ENCODE data around the gene SPATA2.
A peak's percentile ranks its signal among the peaks of the same experiment; 100 is the strongest.

The SPATA2 gene

GRCh38 chr20:49941456-49941855 lies 26.1 kb upstream of the SPATA2 start:
- H3K9ac ChIP-seq (ENCODE audit: low read length) = no peak overlapping the region
- H3K4me1 ChIP-seq (ENCODE audit: low read length) = peaks cover 10% of the 10 kb centered on the region
- H4K20me1 ChIP-seq (ENCODE audit: insufficient read depth, low read length) = no peaks in the 10 kb centered on the region; the same call in 1 of the 2 replicates
- no peaks in the 10 kb centered on the region for H3K9me2 ChIP-seq (replicated peaks; ENCODE audit: insufficient read depth, low read length)
- DNase-seq = no peak
- H3K4me3 ChIP-seq (ENCODE audit: low read length) = no peak overlapping the region
- TF ChIP-seq EZH2 (optimal IDR thresholded peaks at IDR 0.05; ENCODE audit: low read depth, low read length) (no peak), EZH2phosphoT487 (IDR thresholded peaks at IDR 0.05; ENCODE audit: low read length) (no peak)
- TF ChIP-seq, protein P1, sequence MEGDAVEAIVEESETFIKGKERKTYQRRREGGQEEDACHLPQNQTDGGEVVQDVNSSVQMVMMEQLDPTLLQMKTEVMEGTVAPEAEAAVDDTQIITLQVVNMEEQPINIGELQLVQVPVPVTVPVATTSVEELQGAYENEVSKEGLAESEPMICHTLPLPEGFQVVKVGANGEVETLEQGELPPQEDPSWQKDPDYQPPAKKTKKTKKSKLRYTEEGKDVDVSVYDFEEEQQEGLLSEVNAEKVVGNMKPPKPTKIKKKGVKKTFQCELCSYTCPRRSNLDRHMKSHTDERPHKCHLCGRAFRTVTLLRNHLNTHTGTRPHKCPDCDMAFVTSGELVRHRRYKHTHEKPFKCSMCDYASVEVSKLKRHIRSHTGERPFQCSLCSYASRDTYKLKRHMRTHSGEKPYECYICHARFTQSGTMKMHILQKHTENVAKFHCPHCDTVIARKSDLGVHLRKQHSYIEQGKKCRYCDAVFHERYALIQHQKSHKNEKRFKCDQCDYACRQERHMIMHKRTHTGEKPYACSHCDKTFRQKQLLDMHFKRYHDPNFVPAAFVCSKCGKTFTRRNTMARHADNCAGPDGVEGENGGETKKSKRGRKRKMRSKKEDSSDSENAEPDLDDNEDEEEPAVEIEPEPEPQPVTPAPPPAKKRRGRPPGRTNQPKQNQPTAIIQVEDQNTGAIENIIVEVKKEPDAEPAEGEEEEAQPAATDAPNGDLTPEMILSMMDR (IDR thresholded peaks at IDR 0.05; ENCODE audit: low read length) = no peak
- H3K27me3 ChIP-seq (replicated peaks; ENCODE audit: insufficient read depth, low read length) = no peaks in the 10 kb centered on the region
- H3K9me3 ChIP-seq (replicated peaks; ENCODE audit: insufficient read depth, low read length) = no peaks in the 10 kb centered on the region
- H3F3A ChIP-seq (ENCODE audit: insufficient read depth, low read length) = no peaks in the 10 kb centered on the region
- H2AFZ ChIP-seq (ENCODE audit: low read length) = no peak overlapping the region
- H3K4me2 ChIP-seq (ENCODE audit: low read depth, low read length) = no peak overlapping the region
- H3K79me2 ChIP-seq (ENCODE audit: low read length) = peaks cover 89% of the 10 kb centered on the region
- H3K36me3 ChIP-seq (replicated peaks; ENCODE audit: insufficient read depth, low read length) = peaks cover 7% of the 10 kb centered on the region
- H3K27ac ChIP-seq (ENCODE audit: low read length) = no peak overlapping the region

GRCh38 chr20:49938173-49939163 lies 23.1 kb upstream of the SPATA2 start:
- H3K79me2 ChIP-seq (ENCODE audit: low read length) = peaks cover 71% of the 10 kb centered on the region
- no peak overlapping the region for H2AFZ ChIP-seq (ENCODE audit: low read length)
- no peak overlapping the region for H3K4me3 ChIP-seq (ENCODE audit: low read length)
- no peak for TF ChIP-seq EZH2 (optimal IDR thresholded peaks at IDR 0.05; ENCODE audit: low read depth, low read length)
- TF ChIP-seq, protein P1 (IDR thresholded peaks at IDR 0.05; ENCODE audit: low read length) = no peak
- TF ChIP-seq EZH2phosphoT487 (IDR thresholded peaks at IDR 0.05; ENCODE audit: low read length) = no peak
- no peaks in the 10 kb centered on the region; the same call in 1 of the 2 replicates for H3K36me3 ChIP-seq (replicated peaks; ENCODE audit: insufficient read depth, low read length)
- no peaks in the 10 kb centered on the region for H3K9me3 ChIP-seq (replicated peaks; ENCODE audit: insufficient read depth, low read length)
- H3K27me3 ChIP-seq (replicated peaks; ENCODE audit: insufficient read depth, low read length) = no peaks in the 10 kb centered on the region
- no peak overlapping the region for H3K9ac ChIP-seq (ENCODE audit: low read length)
- H3K27ac ChIP-seq (ENCODE audit: low read length) = no peak overlapping the region
- peaks cover 16% of the 10 kb centered on the region for H3F3A ChIP-seq (ENCODE audit: insufficient read depth, low read length)
- DNase-seq = no peak
- H4K20me1 ChIP-seq (ENCODE audit: insufficient read depth, low read length) = no peaks in the 10 kb centered on the region; the same call in 1 of the 2 replicates
- peaks cover 10% of the 10 kb centered on the region for H3K4me1 ChIP-seq (ENCODE audit: low read length)
- H3K9me2 ChIP-seq (replicated peaks; ENCODE audit: insufficient read depth, low read length) = no peaks in the 10 kb centered on the region
- H3K4me2 ChIP-seq (ENCODE audit: low read depth, low read length) = peak overlapping the region; percentile 81; the same call in 1 of the 2 replicates

DNA sequence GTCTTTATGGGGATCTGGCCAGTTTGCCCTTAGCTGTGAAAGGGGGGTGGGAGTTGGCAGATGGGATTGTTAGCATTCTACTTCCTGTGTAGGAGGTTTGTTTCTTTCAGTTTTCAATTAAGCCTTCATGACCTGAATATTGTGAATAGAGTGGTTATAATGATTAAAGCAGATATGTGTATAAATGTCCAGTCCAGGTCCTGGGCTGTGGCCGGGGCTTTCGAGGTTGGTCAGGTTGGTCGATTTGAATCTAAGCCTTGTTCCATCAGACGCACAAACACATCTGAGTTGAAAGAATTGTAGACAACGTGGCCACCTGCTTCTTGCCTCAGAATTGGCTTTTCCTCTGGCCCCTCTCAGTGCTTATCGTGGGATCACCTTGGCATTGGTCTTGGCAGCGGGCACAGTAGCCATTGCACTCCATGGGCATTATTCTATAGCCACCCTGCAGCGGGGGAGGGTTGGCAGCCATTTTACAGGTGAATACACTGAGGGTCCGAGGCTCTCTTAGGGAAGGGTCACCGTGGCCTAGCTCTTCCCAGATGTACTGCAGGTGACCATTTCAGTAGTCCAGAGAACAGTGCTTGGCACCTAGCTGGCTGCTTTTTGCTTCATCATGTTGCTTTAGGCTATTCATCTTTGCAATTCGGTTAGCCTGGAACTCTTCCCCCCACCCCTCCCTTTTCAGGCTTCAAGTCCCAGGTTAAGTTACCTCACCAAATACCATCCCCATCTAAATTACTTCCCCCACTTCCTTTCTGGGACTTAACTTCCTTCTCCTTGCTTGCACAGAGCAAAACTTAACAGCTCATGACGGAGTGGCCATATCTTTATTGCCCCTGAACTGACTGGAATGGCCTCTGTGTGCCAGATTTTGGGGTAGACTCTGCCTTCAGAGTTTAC lies 21.9 kb upstream of the SPATA2 start:
- Histone ChIP-seq H3K27me3 (replicated peaks; ENCODE audit: insufficient read depth, low read length) (no peaks in the 10 kb centered on the region), H3F3A (ENCODE audit: insufficient read depth, low read length) (peaks cover 16% of the 10 kb centered on the region), H3K27ac (ENCODE audit: low read length) (peak overlapping the region; percentile 43; the same call in 1 of the 2 replicates), H3K4me3 (ENCODE audit: low read length) (peak overlapping the region; percentile 90), H3K9me2 (replicated peaks; ENCODE audit: insufficient read depth, low read length) (no peaks in the 10 kb centered on the region), H2AFZ (ENCODE audit: low read length) (peak overlapping the region; percentile 81; the same call in 1 of the 2 replicates), H3K9ac (ENCODE audit: low read length) (peak overlapping the region; percentile 92), H3K9me3 (replicated peaks; ENCODE audit: insufficient read depth, low read length) (no peaks in the 10 kb centered on the region), H3K79me2 (ENCODE audit: low read length) (peaks cover 59% of the 10 kb centered on the region), H3K4me2 (ENCODE audit: low read depth, low read length) (peak overlapping the region; percentile 81), H4K20me1 (ENCODE audit: insufficient read depth, low read length) (no peaks in the 10 kb centered on the region; the same call in 1 of the 2 replicates), H3K36me3 (replicated peaks; ENCODE audit: insufficient read depth, low read length) (no peaks in the 10 kb centered on the region), H3K4me1 (ENCODE audit: low read length) (peaks cover 10% of the 10 kb centered on the region)
- DNase-seq = peak; percentile 10
- TF ChIP-seq EZH2phosphoT487 (IDR thresholded peaks at IDR 0.05; ENCODE audit: low read length) (no peak), EZH2 (optimal IDR thresholded peaks at IDR 0.05; ENCODE audit: low read depth, low read length) (no peak)
- TF ChIP-seq, protein P1 (IDR thresholded peaks at IDR 0.05; ENCODE audit: low read length) = no peak
